Astrocyte (in vitro differentiated cells and primary cell): ENCODE results near the gene SLC39A1. TPM values are rescaled to one million over a fixed set of nuclear protein-coding genes. Genes with fewer than 3 reads are reported as not detected.
A peak's percentile ranks its signal among the peaks of the same experiment; 100 is the strongest.
"Not testable (repeated sequence)": the region's sequence is repeated elsewhere in the genome, so short reads cannot be mapped to it uniquely, and the experiment has no call there.

Source experiments
- DNase-seq: peaks from one replicate; pipeline ENCODE4 v3.0.0-alpha.2; 2010; ENCODE audit warnings: low read depth
- FAIRE-seq: peaks from 2 replicates; lab custom pipeline; 2011; peaks lifted over from hg19 to GRCh38; lab: Jason Lieb, UNC
- H2AFZ ChIP-seq: 2 replicates; pipeline ENCODE4 v1.6.0; 2012; ENCODE audit warnings: low read depth, low read length, inconsistent platforms
- H3K27ac ChIP-seq: 2 replicates; pipeline ENCODE4 v1.5.1; 2011; ENCODE audit warnings: low read depth, low read length, inconsistent platforms
- H3K27me3 ChIP-seq: 2 replicates; pipeline ENCODE4 v1.6.0; 2011; ENCODE audit warnings: low read length, inconsistent platforms; ENCODE audit not compliant: insufficient read depth
- H3K36me3 ChIP-seq: 2 replicates; pipeline ENCODE4 v1.5.1; 2011; ENCODE audit warnings: low read length, inconsistent platforms; ENCODE audit not compliant: insufficient read depth
- H3K4me1 ChIP-seq: 2 replicates; pipeline ENCODE4 v1.5.1; 2011; ENCODE audit warnings: low read length, inconsistent platforms; ENCODE audit not compliant: insufficient read depth
- H3K4me2 ChIP-seq: 2 replicates; pipeline ENCODE4 v1.6.0; 2012; ENCODE audit warnings: low read length, inconsistent platforms
- H3K4me3 ChIP-seq: 2 replicates; pipeline ENCODE4 v1.5.1; 2011; ENCODE audit warnings: low read depth, mild to moderate bottlenecking, low read length, inconsistent platforms; ENCODE audit not compliant: insufficient read depth
- H3K79me2 ChIP-seq: 2 replicates; pipeline ENCODE4 v1.6.0; 2012; ENCODE audit warnings: mild to moderate bottlenecking, low read length, inconsistent platforms; ENCODE audit not compliant: insufficient read depth
- H3K9ac ChIP-seq: 2 replicates; pipeline ENCODE4 v1.6.0; 2012; ENCODE audit warnings: mild to moderate bottlenecking, low read length, inconsistent platforms
- H3K9me3 ChIP-seq: 2 replicates; pipeline ENCODE4 v1.5.1; 2012; ENCODE audit warnings: low read depth, mild to moderate bottlenecking, low read length, inconsistent platforms; ENCODE audit not compliant: insufficient read depth
- H4K20me1 ChIP-seq: 2 replicates; pipeline ENCODE4 v1.6.0; 2012; ENCODE audit warnings: low read length, inconsistent platforms; ENCODE audit not compliant: insufficient read depth
- H3K27ac Mint-ChIP-seq: one replicate; pipeline ENCODE4 v1.8.0; 2021; ENCODE audit warnings: mild to moderate bottlenecking, mixed read lengths; ENCODE audit not compliant: unreplicated experiment
- H3K27me3 Mint-ChIP-seq: one replicate; pipeline ENCODE4 v1.8.0; 2021; ENCODE audit warnings: low read depth, mixed read lengths; ENCODE audit not compliant: unreplicated experiment
- H3K36me3 Mint-ChIP-seq: one replicate; pipeline ENCODE4 v1.8.0; 2021; ENCODE audit warnings: low read depth, mixed read lengths; ENCODE audit not compliant: unreplicated experiment
- H3K4me1 Mint-ChIP-seq: one replicate; pipeline ENCODE4 v1.8.0; 2021; ENCODE audit warnings: low read depth, mixed read lengths; ENCODE audit not compliant: unreplicated experiment
- H3K4me3 Mint-ChIP-seq: one replicate; pipeline ENCODE4 v1.8.0; 2021; ENCODE audit warnings: mild to moderate bottlenecking, moderate library complexity, mixed read lengths; ENCODE audit not compliant: unreplicated experiment
- H3K9me3 Mint-ChIP-seq: one replicate; pipeline ENCODE4 v1.8.0; 2021; ENCODE audit warnings: mild to moderate bottlenecking, mixed read lengths; ENCODE audit not compliant: unreplicated experiment
- CTCF ChIP-seq: IDR thresholded peaks from 2 replicates; pipeline ENCODE4 v1.5.1; 2011; ENCODE audit warnings: low read depth, mild to moderate bottlenecking, inconsistent platforms, low read length, moderate library complexity; ENCODE audit not compliant: insufficient read depth
- EZH2 ChIP-seq: IDR thresholded peaks from 2 replicates; pipeline ENCODE4 v1.6.1; 2012; ENCODE audit warnings: mild to moderate bottlenecking, low read length, inconsistent platforms; ENCODE audit not compliant: insufficient read depth
- total RNA-seq: library from RNA; stranded (reverse); gene quantifications from 2 replicates; pipeline ENCODE4 v1.2.1, GENCODE V29; 2021

SLC39A1 gene
- total RNA-seq, 1 donor from 2014 or later: 91.7 TPM

DNA sequence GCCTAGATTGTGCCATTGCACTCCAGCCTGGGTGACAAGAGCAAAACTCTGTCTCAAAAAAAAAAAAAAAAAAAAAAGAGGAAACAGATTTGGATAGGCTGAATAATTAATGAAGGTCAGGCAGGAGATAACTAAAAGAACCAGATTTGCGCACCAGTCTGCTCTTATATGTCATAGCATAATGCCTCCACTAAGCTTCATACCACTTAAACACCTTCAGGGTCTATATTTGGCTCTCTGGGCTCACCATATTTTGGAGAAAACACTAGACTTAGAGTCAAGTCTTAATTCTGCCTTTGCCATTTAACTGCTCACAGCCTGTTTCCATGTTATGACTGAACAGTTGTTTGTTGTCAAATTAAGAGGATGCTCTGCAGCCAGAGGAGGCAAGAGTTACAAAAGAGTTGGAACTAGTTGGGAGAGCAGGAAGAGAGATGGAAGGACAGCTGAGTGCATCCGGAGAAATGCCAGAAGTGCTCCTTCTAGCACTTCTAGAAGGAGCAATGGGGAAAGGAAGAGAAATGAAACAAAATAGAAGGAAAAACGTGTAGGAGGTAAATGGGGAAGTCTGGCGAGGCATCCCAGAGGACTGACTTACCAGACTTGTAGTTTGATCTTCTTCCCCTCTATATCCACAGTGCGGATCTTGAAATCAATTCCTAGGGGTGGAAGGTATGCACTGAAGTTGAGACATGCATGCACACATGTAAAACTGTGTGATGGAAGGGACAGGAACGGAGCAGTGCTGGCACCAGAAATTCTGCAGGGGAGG is 21.0 kb upstream of the SLC39A1 start:
- H3K4me1 Mint-ChIP-seq: peaks cover 11% of the 10 kb centered on the region
- H3K27ac Mint-ChIP-seq: no peak overlapping the region
- Histone ChIP-seq H3K9me3 (no peaks in the 10 kb centered on the region), H2AFZ (no peak overlapping the region), H3K27ac (no peak overlapping the region), H3K9ac (peak overlapping the region; percentile 99), H3K79me2 (peaks cover 28% of the 10 kb centered on the region), H3K4me1 (peaks cover 17% of the 10 kb centered on the region), H3K36me3 (peaks cover 13% of the 10 kb centered on the region), H3K4me2 (peak overlapping the region; percentile 100), H3K27me3 (no peaks in the 10 kb centered on the region), H4K20me1 (peaks cover 8% of the 10 kb centered on the region), H3K4me3 (peak overlapping the region; percentile 100)
- FAIRE-seq (no peak), DNase-seq (no peak)
- no peak for TF ChIP-seq CTCF
- TF ChIP-seq EZH2: no peak
- H3K4me3 Mint-ChIP-seq: peak overlapping the region; percentile 99
- no peaks in the 10 kb centered on the region for H3K9me3 Mint-ChIP-seq
- peaks cover 10% of the 10 kb centered on the region for H3K36me3 Mint-ChIP-seq
- no peaks in the 10 kb centered on the region for H3K27me3 Mint-ChIP-seq

GRCh38 chr1:153981735-153982134 is 18.4 kb upstream of the SLC39A1 start:
- not testable (repeated sequence) for H3K27me3 Mint-ChIP-seq, H3K4me2 ChIP-seq, H3K4me3 Mint-ChIP-seq, DNase-seq, H3K4me3 ChIP-seq, H3K4me1 Mint-ChIP-seq, H2AFZ ChIP-seq, H3K27ac ChIP-seq, H3K9me3 ChIP-seq, H3K27ac Mint-ChIP-seq, H3K9me3 Mint-ChIP-seq, H4K20me1 ChIP-seq, H3K27me3 ChIP-seq, FAIRE-seq, H3K9ac ChIP-seq
- Histone ChIP-seq H3K4me1 (peaks cover 23% of the 10 kb centered on the region), H3K36me3 (peaks cover 16% of the 10 kb centered on the region), H3K79me2 (peaks cover 35% of the 10 kb centered on the region)
- peaks cover 10% of the 10 kb centered on the region for H3K36me3 Mint-ChIP-seq

DNA sequence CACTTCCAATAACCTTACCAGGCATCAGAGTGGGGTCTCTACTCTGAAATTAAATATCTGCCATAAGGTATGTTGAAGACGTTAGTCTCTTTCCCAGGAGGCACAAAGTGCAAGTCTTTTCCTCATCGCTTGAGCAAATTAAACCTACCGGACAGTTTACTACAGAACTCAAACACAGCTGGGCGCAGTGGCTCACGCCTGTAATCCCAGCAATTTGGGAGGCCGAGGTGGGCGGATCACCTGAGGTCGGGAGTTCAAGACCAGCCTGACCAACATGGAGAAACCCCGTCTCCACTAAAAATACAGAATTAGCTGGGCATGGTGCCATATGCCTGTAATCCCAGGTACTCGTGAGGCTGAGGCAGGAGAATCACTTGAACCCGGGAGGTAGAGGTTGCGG is 15.8 kb upstream of the SLC39A1 start:
- not testable (repeated sequence) for H3K4me1 Mint-ChIP-seq, H3K9me3 Mint-ChIP-seq, H3K27me3 Mint-ChIP-seq, H2AFZ ChIP-seq, DNase-seq, H3K27ac Mint-ChIP-seq, H3K27me3 ChIP-seq, H3K27ac ChIP-seq, H3K4me2 ChIP-seq, H3K9ac ChIP-seq, H3K4me3 ChIP-seq, H3K4me3 Mint-ChIP-seq, FAIRE-seq, H3K9me3 ChIP-seq, H3K4me1 ChIP-seq
- peaks cover 30% of the 10 kb centered on the region for H3K79me2 ChIP-seq
- peaks cover 20% of the 10 kb centered on the region for H3K36me3 Mint-ChIP-seq
- peaks cover 28% of the 10 kb centered on the region for H3K36me3 ChIP-seq
- peaks cover 12% of the 10 kb centered on the region for H4K20me1 ChIP-seq
